ENCODE measurements around the gene FEZF2.

The FEZF2 gene

GRCh38 chr3:62372621-62373041 lies 719 bp downstream of the FEZF2 start:
- no peak for DNase-seq

- DNase-seq, result no peak
Measured at GRCh38 chr3:62371720-62372591, 1.4 kb downstream of the FEZF2 start.

GRCh38 chr3:62370858-62371719 lies 2.3 kb downstream of the FEZF2 start:
- no peak for DNase-seq

- no peak for DNase-seq
Measured at GRCh38 chr3:62370112-62370857, 3.1 kb downstream of the FEZF2 start.

- DNase-seq, result no peak
Measured at GRCh38 chr3:62369476-62369743, 3.9 kb downstream of the FEZF2 start.

GRCh38 chr3:62368705-62369475 lies 4.5 kb downstream of the FEZF2 start:
- DNase-seq, result no peak

GRCh38 chr3:62368290-62368704 lies 5.1 kb downstream of the FEZF2 start:
- no peak for DNase-seq

GRCh38 chr3:62367763-62368195 lies 5.6 kb downstream of the FEZF2 start:
- DNase-seq, result no peak

- no peak for DNase-seq
Measured at GRCh38 chr3:62366126-62366484, 7.2 kb downstream of the FEZF2 start.

- DNase-seq, result no peak
Measured at GRCh38 chr3:62365391-62366125, 7.8 kb downstream of the FEZF2 start.

GRCh38 chr3:62364191-62364590 lies 9.2 kb downstream of the FEZF2 start:
- no peak for DNase-seq

- no peak for DNase-seq
Measured at GRCh38 chr3:62363275-62363674, 10.1 kb downstream of the FEZF2 start.

GRCh38 chr3:62361824-62362223 lies 11.5 kb downstream of the FEZF2 start:
- no peak for DNase-seq

GRCh38 chr3:62361261-62361660 lies 12.1 kb downstream of the FEZF2 start:
- DNase-seq, result no peak

GRCh38 chr3:62359531-62359930 lies 13.8 kb downstream of the FEZF2 start:
- no peak for DNase-seq

GRCh38 chr3:62356356-62356755 lies 17.0 kb downstream of the FEZF2 start:
- no peak for DNase-seq

- DNase-seq, result no peak
Measured at GRCh38 chr3:62355703-62356102, 17.6 kb downstream of the FEZF2 start.

- DNase-seq, result no peak
Measured at GRCh38 chr3:62343755-62344154, 29.6 kb downstream of the FEZF2 start.

GRCh38 chr3:62335196-62335595 lies 38.2 kb downstream of the FEZF2 start:
- DNase-seq, result no peak

- no peak for DNase-seq
Measured at GRCh38 chr3:62332835-62333244, 40.5 kb downstream of the FEZF2 start.

GRCh38 chr3:62332017-62332416 lies 41.3 kb downstream of the FEZF2 start:
- no peak for DNase-seq

GRCh38 chr3:62329971-62330370 lies 43.4 kb downstream of the FEZF2 start:
- DNase-seq, result no peak

All from inflammatory macrophage (primary cell).